Activated T-helper 1 cell treated with Interleukin-2 at 50 U/mL for 16 hours (primary cell): ENCODE results near the gene HID1.
A peak's percentile ranks its signal among the peaks of the same experiment; 100 is the strongest.
"Not testable (repeated sequence)": the region's sequence is repeated elsewhere in the genome, so short reads cannot be mapped to it uniquely, and the experiment has no call there.

ENCODE experiments used
- DNase-seq: peaks from one replicate; pipeline ENCODE4 v3.0.0-alpha.2; 2020; ENCODE audit warnings: low read depth

HID1 gene

DNA sequence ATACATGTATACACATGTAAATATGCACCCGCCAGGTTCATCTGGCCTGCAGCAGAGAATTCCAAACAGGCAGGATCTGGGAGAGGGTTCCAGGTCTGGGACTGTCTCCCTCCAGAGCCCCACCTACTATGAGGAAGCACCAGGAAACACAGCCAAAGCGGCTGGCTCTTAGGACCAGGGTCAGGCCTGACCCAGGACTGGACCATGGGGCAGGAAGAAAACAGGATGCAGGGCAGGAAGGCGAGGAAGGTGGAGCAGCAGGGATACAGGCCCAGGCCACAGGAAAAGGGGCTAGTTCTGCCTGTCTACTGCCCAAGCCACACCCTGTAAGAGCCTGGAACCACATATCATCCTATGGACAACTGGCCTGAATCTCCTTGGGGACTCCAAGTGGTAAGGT is 2.2 kb downstream of the HID1 start:
- DNase-seq: no peak

DNA sequence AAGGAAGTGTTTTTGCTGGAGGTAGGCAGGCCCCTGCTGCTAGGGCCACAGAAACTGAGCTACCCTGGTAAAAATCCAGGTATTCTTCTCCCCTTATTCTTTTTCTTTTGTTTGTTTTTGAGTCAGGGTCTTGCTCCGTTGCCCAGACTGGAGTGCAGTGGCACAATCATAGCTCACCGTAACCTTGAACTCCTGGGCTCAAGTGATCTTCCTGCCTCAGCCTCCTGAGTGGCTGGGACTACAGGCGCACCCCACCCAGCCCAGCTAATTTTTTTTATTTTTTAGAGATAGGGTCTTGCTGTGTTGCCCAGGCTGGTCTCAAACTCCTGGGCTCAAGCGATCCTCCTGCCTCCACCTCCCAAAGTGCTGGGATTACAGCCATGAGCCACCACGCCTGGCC is 3.1 kb downstream of the HID1 start:
- DNase-seq: not testable (repeated sequence)

DNA sequence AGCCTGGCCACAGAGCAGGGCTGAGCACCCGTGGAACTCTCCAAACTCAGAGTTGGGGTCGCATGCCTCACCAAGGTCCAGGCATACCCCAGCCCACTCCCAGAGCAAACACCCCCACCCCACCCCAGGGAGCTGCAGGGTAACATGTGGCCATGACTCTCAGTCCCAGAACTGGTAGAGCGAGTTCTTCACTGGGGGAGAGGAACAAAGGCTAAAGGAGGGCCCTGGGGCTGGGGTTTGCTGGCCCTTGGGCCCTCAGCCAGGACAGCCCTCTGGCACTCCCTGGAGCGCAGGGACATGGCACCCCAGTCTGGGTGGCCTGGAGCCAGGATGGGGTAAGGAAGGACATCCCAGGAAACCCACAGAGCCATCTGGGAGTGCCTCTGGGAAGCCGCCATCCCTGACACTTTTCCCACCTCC is 4.2 kb downstream of the HID1 start:
- DNase-seq: no peak

DNA sequence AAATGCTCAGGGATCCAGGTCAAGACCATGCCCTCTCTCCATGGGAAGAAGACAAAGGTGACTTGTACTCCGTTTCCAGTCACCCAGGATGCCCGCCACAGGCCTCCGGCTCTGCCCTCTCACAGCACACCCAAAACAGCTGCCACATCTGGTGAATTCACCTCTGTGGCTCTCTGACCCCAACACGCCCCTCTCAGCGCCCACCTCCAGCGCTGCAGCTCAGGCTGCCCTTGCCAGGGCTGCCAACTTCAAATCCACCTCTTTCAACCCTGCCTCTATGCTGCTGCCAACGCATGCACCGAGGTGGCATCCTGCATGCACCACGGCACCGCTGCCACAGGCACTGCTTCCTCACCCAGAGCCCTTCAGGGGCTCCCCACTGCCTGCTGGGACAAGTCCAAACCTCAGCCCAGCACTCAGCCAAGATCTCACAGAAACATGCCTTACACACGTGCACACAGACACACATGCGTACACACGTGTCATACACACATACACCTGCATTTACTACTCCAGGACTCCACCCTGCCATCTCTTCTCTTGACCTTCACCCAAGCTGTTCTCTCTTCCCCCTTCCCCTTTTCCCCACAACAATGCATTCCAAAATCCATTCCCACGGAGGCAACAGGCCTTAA is 7.5 kb downstream of the HID1 start:
- DNase-seq: no peak

DNA sequence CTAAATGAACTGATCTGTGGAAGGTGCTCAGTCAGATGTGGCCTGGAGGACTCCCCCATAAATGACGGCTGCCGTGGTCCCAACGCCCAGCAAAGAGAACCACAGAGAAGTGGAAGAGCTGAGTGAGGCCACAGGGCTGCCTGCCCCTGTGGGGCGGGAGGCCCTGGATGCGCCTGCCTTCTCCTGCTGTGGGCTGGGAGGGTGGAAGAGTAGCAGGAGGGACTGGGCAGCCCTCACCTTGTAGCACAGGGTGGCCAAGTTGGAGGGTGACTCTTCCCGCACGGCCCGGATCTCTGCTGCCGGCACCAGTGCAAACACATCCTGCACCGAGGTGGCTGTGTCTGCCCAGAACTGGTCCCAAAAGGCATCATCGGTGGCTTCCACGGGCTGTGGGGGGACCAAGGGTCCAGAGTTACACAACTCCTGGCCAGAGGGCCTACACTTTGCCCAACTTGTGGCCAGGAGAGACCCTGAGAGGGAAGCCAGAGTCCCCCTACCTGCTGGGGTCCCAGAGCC is 8.3 kb downstream of the HID1 start:
- no peak for DNase-seq

DNA sequence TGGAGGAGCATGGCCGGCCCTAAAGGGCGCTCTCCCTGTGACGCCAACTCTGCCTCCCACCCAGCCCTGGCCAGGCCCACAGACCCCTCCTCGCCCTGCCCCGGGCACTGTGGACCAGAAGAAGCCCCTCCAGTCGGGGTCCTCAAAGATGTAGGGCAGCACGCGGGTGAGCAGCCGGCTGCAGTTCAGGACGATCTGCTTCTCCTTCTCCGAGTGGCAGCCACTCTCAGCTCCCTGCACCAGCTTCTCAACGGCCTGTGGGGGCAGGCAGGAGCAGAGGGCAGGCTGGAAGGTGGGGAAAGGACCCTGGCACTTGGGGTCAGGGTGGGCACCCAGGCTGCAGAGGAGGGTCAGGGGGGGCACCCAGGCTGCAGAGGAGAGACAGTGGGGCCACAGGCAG is 8.9 kb downstream of the HID1 start:
- DNase-seq: no peak

DNA sequence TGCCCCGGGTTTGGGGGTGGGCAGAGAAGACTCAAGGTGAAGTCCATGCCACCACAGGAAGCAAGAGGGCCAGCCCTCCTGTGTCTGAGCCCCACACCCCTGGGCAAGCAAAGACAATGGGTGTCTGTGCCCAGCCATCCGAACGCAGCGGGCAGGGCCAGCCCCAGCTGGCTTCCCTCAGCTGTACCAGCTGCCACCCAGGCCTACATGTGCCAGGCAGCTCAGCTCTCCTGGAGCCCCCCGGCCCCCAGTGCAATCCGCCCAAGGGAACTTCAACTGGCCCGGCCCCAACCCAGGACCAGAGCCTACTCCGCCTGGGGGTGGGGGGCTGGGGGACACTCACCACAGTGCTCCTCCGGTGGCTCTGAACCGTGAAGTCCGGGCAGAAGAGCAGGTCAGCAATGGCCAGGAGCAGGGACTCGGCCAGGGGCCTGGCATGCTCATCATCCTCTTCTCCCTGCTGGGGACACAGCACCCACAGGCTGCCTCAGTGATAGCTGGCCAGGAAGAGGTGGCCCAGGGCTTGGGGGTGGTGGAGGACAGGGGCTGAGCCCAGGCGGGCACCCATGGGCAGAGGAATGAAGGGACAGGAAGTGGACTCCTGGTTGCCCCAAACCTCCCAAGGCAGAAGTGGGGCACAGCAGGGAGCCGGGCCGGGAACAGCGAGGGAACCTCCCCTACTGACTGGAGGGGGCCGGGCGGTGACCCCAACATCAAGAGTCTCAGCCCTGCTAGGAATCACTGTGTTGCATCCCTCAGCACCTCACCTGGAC is 9.8 kb downstream of the HID1 start:
- DNase-seq: no peak

DNA sequence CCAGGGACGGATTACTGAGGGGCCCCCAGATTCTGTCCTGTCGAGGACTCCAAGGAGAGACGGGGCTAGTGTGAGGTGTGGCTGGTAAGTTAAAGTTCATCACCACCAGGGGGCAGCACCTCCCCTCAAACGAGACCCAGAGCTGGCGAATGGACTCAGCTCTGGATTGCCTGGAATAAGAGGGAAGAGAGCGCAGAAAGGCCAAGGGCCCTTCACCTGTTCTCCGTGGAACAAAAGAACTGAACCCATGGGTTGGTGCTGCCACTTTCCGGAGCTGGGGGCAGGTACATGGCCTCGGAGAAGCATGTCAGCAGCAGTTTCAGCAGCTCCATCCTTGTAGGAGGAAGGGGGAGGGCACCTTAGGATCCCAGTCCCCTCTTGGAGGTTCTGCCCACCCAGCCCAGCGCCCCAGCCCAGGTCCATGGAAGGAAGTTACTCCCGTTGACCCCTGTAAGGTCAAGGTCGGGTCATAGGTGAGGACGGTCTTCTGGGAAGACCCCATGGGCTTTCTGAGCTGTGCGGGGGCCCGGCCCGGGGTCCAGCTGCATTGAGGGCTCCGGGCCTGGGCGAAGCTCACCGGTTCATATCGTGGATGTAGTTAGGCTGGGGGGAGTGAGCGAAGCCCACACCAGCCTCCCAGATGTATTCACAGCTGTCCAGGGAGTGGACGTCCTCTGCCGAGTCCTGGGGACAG is 10.8 kb downstream of the HID1 start:
- peak; percentile 70 for DNase-seq

DNA sequence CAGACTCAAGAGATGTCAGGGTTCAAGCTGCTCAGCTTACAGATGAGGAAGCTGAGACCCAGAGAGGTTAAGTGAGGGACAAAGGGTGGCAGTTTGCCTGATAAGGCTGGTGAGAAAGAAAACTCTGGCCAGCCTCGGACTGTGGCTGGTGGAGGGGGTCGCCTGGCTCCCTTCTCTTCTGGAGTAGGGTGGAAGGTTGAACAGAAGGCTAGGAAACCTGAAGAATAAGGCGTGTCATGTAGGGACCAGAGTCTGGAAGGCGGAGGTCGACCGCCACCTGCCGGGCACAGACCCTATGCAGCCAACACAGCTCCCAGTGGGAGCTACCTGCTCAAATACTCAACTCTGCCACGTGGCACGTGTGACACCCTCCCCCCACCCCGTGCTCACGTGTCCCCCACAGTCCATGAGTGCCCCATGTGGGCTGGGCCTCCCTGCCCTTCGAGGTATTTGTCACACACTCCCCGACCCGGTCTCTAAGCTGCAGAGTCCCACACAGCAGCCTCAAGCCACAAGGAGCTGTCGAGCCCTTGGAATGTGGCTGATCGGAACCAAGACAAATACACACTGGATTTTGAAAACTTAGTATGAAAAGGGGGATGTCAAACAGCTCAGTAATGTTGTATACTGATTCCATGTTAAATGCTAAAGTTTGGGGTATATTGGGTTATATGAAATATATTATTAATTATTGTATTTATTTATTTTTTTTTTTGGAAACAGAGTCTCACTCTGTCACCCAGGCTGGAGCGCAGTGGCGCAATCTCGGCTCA is 11.8 kb downstream of the HID1 start:
- no peak for DNase-seq

DNA sequence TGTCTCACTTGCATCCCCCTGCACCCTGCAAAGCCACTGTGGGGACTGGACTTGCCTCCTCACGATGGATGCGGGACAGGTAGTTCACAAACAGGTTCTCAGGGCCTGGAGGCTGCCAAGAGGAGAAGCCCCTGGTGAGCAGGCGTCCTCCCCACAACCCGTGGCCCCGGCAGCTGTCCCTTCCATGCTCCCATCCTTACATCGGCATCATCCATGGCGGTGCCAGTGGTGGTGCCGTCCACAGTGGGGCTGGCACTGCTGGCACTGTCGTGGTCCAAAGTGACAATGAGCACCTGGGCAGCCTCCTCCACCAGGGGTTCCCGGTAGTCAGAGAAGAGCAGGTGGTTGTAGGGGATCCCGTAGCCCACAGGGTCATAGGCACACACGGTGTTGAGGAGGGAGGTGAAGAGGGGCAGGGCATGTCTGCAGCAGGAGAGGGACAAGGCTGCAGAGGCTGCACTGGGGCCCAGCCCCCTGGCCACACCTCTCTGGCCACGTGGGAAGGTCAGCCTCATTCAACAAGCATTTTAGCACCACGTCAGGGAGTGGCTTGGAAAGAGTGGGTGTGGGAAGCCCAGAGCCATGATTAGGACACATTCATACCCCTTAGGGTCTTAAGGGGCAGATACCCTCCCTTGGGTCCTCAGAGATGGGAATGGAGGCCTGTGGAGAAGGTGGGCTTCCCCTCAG is 12.6 kb downstream of the HID1 start:
- DNase-seq: no peak

DNA sequence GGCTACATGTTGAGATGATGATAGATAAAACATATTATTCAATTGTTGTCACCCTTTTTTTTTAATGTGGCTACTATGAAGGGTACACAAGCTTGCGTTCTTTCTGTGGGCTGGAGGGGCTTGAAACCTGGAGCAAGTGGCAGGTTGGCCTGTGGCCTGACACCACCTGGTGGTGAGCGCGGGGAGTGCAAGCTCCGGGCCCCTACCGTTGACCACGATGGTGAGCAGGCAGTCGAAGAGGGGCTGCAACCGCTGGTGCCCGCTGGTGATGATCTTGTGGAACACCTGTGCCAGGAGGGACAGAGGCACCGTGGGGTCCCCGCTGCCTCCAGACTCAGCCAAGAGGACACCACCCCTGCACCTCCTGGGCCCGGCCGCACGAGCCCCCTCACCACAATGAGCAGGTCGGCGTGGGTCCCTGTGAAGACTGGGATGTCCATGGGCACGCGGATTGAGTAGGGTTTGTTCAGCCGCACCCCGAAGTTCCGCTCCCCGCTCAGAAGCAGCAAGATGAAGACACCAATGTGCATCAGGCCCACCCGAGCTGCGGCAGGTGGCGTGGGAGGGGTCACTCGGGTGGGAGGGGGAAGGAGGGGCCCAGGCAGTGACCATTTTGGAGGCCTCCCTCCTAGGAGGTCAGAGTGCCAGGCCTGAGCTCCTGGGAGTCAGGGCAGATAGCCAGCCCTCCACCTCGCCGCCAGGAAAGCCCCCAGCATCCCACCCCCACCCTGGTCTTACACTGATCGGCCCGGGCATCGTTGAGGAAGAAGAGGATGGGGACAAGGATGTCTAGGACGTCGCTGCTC is 14.4 kb downstream of the HID1 start:
- DNase-seq: peak; percentile 60

DNA sequence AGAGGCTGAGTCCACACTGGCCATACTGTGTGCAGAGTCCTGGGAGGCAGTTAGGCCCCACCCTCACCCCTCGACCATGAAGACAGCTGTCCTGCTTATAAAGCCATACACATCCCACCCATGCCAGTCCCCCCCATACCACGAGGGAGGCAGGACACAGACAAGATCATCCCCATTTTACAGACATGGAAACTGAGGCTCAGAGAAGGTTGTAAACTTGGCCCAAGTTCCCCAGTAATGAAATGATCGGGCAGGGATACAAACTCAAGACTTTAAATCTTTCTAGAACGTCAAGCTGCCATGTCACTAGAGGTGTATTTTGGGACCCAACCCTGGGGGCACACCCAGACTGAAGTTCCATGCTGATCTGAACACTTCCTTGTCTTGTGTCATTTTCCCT is 16.5 kb downstream of the HID1 start:
- no peak for DNase-seq

DNA sequence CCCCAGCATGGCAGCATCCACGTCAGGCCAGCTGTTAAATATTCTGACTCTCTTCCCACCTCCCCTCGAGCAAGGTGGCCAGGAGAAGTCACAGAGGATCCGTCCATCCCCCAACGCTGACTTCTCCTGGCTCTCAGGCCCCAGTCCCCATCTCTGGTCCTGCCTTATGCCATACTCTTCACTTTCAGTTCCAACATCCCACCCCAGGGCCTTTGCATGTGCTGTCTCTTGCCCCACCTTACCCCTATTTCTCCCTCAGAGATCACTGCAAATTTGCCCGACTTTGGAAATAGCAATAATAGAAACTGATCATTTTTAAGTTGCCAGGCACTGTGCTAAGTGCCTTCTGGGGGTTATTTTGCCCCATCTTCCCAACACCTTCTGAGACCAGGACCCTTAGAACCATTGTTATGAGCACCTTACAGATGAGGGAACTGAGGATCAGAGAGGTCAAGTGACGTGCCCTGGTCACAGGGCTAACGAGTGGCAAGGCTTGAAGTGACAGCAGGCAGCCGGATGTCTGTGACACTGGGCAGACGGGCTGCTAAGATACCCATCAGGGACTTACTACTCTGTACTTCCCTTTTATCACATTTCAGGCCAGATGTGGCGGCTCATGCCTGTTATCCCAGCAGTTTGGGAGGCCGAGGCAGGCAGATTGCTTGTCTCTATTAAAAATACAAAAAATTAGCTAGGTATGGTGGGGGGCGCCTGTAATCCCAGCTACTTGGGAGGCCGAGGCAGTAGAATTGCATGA is 17.7 kb downstream of the HID1 start:
- no peak for DNase-seq

DNA sequence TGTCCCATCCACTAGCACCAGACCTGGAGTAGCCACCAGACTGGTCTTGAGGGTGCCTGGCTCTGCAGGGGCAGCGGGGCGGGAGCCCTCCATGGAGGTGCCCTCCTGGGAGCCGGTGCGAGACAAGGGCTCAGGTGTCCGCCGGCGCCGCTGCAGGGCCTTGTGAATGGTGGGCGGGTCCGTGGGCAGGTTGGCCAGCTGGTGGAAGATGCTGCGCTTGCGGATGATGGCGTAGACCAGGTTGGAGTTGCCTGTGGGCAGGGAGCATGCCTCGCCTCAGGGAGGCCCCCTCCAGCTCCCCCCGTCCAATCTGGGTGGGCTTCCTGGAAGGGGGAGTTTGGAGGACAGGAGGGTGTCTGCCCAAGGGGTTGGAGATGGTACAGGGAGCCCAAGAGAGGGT is 18.4 kb downstream of the HID1 start:
- DNase-seq: no peak

DNA sequence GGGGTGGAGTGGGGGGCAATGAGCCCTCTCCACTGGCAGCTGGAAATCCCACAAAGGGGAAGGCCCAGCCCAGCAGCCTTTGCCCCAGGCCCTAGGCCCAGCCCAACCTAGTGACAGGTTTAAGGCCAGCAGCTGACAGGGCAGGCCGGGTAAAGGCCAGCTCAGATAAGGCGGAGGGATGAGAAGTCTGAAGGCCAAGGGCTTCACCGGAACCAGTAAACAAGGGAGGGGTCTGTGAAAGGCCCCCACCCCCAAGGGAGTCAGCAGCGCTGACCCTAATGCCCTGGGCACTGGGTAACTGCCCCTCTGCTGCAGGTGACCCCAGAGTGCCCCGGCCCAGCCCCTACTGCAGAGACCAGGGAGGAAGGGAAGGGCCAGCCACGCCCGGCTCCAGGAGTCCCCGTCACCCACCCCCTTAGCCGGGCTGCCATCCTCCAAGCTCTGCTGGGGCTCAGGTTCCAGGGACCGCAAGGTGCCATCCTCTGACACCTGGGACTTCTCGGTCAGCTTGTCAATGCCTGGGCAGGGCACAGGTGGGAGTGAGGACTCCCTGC is 19.3 kb downstream of the HID1 start:
- no peak for DNase-seq

DNA sequence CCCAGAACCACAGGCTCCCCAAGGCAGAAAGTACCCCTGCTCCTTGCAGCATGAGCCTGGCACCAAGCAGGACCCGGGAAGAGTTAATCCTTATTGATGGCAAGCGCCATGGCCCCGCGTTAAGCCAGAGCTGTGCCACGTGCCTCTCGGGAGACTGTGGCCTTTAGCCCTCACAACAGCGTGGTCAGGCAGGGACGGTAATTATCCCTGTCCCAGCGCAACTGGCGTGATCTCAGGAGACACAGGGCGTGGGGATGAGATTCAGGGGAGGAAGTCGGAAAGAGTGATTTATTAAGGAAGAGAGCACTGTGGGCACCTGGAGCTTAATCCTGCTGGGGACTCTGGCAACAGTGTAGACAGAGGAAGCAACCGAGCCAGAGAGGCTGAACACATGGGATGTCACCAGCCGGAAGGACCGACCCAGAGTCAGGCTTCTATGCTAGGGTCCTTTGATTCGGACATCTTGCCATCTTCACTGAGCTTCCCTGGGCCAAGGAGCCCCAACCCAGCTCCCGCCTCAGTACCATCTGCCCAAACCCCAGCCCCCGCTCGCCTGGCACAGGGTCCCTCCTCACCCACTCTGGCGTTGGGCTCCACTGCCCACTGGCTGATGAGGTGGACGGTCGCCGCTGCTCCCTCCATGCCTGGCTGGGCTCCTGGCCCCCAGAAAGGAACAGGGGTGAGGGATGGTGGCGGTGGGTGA is 20.0 kb downstream of the HID1 start:
- no peak for DNase-seq

DNA sequence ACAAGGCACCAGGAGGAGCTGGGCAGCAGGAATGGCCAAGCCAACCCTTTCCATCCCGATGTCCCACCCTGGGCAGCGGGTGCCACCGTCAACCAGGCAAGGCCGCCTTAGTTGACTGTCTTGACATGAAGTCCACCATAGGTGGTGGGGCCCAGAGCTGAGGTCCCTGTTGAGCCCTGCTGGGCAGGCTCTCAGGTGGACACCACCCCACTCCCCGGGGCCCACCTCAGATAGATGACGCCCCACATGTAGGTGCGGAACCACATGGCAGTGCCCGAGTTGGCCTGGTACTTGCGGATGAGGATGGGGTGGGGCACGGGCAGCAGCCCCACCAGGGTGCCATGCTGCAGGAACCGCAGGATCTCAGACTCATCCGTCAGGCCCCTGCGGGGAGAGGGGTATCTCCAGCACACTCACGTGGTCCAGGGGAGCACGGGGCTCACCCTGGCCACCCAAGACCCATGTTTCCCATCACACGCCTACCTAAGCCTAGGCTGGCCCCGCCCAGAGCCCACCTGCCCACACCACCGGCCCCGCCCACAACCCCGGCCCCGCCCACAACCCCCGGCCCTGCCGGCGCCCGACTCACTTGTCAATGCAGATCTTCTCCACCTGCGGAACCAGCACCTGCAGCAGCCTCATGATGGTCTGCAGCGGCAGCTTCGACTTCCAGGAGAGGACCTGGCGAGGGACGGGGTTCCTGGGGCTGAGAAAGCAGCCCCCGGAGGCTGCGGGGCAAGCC is 20.7 kb downstream of the HID1 start:
- no peak for DNase-seq

DNA sequence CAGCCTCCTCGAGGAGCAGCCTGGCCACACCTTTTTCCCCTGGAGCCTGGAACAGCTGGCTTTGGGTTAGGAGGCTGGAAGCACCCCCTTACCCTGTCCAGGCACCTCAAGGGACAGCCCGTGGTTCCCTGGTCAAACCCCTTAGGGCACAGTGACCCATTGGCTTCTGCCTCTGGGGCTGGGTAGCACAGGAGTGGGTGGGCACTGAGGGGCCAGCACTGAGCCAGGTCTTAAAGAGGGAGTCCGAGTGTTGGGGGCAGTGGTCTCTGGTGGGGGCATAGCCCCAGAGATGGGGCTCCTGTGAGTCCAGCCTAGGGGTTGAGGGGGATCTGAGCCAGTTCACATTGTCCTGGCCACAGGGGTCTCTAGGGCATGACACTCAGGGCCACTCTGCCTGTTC is 21.5 kb downstream of the HID1 start:
- DNase-seq: no peak
